ENCODE data around the gene CEP164. TPM values are rescaled to one million over a fixed set of nuclear protein-coding genes. Genes with fewer than 3 reads are reported as not detected.
A peak's percentile ranks its signal among the peaks of the same experiment; 100 is the strongest.

CEP164 gene
- total RNA-seq: 21.6 TPM

DNA sequence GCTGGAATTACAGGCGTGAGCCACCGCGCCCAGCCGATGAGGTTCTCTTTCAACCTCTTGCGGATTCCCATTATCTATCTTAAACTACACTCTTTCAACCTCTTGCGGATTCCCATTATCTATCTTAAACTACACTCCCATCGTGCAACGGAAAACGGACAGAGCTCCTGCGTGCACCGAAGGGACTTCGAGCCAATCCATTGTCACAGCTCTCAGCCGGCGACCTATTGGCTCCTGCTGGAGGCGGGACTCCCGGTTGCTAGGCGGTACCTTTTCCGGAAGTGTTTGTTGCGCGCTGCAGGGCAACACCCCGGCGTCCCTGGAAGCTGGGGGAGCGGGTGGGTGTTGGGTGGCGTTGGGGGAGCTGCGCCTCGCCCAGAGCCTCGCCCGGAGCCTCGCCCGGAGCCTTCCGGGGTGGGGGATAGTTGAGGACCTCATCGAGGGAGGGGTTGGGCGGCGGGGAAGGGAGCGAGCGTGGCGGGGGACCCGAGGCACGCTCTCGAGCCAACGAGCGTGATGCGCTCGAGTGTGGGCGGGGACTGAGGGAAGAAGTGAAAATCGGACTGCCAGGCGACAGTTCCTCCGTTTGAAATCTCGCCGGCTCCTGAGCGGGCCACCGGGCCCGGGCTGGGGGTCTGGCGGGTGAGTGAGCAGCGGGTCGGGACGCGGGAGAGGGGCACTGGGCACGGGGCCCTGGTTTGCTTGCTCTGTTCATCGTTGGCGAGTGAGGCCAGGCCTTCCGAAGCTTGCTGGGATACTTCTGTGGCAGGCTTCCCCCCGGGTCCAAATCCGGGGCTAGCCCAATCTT lies at the start of gene CEP164:
TSS of gene CEP164 (plus strand) at position 288 of the 808 bp plus-strand sequence. CDS start 10,733 bp downstream, outside the sequence.
- H3K9me3 ChIP-seq: no peaks in the 10 kb centered on the region
- H3K27ac ChIP-seq: peak within 1 kb of the TSS; percentile 80
- peaks cover 11% of the 10 kb centered on the region for H3K4me1 ChIP-seq
- TF ChIP-seq, protein P1, sequence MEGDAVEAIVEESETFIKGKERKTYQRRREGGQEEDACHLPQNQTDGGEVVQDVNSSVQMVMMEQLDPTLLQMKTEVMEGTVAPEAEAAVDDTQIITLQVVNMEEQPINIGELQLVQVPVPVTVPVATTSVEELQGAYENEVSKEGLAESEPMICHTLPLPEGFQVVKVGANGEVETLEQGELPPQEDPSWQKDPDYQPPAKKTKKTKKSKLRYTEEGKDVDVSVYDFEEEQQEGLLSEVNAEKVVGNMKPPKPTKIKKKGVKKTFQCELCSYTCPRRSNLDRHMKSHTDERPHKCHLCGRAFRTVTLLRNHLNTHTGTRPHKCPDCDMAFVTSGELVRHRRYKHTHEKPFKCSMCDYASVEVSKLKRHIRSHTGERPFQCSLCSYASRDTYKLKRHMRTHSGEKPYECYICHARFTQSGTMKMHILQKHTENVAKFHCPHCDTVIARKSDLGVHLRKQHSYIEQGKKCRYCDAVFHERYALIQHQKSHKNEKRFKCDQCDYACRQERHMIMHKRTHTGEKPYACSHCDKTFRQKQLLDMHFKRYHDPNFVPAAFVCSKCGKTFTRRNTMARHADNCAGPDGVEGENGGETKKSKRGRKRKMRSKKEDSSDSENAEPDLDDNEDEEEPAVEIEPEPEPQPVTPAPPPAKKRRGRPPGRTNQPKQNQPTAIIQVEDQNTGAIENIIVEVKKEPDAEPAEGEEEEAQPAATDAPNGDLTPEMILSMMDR (IDR thresholded peaks at IDR 0.05): no peak
- TF ChIP-seq POLR2A (IDR thresholded peaks at IDR 0.05) (peak in 1 of 2 donors; percentile 24), POLR2AphosphoS5 (IDR thresholded peaks at IDR 0.05; ENCODE audit: insufficient read depth in 1 of 2, low read depth in 1 of 2) (peak; percentile 82 to 88)
- intact Hi-C loops (cut with DNase I): no loop called here
- no peaks in the 10 kb centered on the region for H3K36me3 ChIP-seq
- no peaks in the 10 kb centered on the region for H3K27me3 ChIP-seq
- H3K4me3 ChIP-seq: peak within 1 kb of the TSS; percentile 62 to 77
- DNase-seq (ENCODE audit: extremely low spot score in 2 of 2): peak in 1 of 2 donors; percentile 97

DNA sequence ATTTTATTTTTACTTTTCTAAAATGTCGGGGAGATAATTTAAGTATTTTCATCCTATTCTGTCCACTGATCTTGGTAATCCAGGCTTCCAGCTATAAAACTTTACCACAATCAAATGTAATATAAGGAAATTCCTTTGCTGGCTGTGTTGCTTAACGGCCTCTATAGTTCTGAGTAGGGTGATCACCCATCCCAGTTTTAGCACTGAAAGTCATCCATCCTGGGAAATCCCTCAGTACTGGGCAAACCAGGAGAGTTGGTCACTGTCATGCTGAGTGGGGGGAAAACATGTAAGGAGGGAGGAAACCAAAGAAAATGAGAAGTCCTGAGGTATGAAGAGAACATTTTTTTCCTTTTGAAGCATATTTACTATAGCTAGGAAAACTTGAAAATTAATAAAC lies 49.3 kb upstream of the CEP164 start:
- Histone ChIP-seq H3K9me3 (no peaks in the 10 kb centered on the region), H3K4me3 (no peak overlapping the region), H3K27me3 (no peaks in the 10 kb centered on the region), H3K27ac (no peak overlapping the region), H3K36me3 (peaks cover 5 to 16% of the 10 kb centered on the region in 2 donors), H3K4me1 (peaks cover 8% of the 10 kb centered on the region)
- intact Hi-C loops (cut with DNase I): no loop called here
- TF ChIP-seq POLR2AphosphoS5 (IDR thresholded peaks at IDR 0.05; ENCODE audit: insufficient read depth in 1 of 2, low read depth in 1 of 2): no peak
- DNase-seq (ENCODE audit: extremely low spot score in 2 of 2): no peak

DNA sequence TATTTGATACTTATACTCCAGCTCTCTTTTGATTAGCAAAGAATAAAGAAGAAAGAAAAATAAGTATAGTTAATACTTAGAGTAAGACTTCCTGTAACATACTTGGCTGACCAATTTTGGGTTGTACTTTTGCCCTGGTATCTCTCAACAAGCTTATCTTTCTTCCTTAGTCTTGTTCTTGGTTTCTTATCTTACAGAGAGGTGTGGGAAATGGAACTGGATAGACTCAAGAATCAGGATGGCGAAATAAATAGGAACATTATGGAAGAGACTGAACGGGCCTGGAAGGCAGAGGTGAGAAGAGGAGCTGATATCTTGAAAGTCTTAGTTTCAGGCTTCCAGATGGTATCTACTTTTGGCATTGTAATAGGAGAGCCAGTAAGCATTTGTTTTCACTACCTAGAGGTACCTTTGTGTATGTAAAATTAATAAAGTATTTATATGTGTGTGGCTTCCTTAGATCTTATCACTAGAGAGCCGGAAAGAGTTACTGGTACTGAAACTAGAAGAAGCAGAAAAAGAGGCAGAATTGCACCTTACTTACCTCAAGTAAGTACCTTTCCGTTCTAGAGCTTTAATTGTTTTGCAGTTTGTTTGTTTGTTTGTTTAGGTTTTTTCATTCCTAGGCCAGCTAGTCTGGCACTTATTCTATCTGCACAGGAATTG lies 47.8 kb upstream of the CEP164 start:
- no peak overlapping the region for H3K4me3 ChIP-seq
- TF ChIP-seq, protein P1 (IDR thresholded peaks at IDR 0.05): no peak
- TF ChIP-seq POLR2A (IDR thresholded peaks at IDR 0.05) (no peak), POLR2AphosphoS5 (IDR thresholded peaks at IDR 0.05; ENCODE audit: insufficient read depth in 1 of 2, low read depth in 1 of 2) (no peak)
- H3K27ac ChIP-seq: no peak overlapping the region
- H3K36me3 ChIP-seq: peaks cover 5 to 31% of the 10 kb centered on the region in 2 donors
- H3K4me1 ChIP-seq: peaks cover 8% of the 10 kb centered on the region
- H3K27me3 ChIP-seq: no peaks in the 10 kb centered on the region
- intact Hi-C loops (cut with DNase I): no loop called here
- H3K9me3 ChIP-seq: no peaks in the 10 kb centered on the region
- DNase-seq (ENCODE audit: extremely low spot score in 2 of 2): no peak

DNA sequence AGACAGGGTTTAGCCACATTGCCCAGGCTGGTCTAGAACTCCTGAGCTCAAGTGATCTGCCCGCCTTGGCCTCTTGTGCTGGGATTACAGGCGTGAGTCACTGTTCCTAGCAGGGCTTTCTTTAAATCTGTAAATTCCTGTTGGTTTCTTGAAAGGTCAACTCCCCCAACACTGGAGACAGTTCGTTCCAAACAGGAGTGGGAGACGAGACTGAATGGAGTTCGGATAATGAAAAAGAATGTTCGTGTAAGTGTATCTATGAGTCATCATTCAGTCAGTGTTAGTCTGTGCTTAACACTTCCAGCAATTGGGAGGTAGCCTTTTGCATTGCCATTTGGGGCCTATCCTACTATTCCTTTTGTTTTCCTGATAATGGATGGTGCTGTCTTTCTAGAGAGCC lies 46.5 kb upstream of the CEP164 start:
- intact Hi-C loops (cut with DNase I): no loop called here
- Histone ChIP-seq H3K36me3 (peaks cover 5 to 44% of the 10 kb centered on the region in 2 donors), H3K27ac (peak overlapping the region; percentile 19), H3K4me3 (no peak overlapping the region), H3K9me3 (no peaks in the 10 kb centered on the region), H3K4me1 (peaks cover 8% of the 10 kb centered on the region), H3K27me3 (no peaks in the 10 kb centered on the region)
- TF ChIP-seq POLR2A (IDR thresholded peaks at IDR 0.05): no peak
- TF ChIP-seq, protein P1 (IDR thresholded peaks at IDR 0.05): no peak
- TF ChIP-seq POLR2AphosphoS5 (IDR thresholded peaks at IDR 0.05; ENCODE audit: insufficient read depth in 1 of 2, low read depth in 1 of 2): peak in 1 of 2 donors; percentile 47
- DNase-seq (ENCODE audit: extremely low spot score in 2 of 2): peak in 1 of 2 donors; percentile 91

DNA sequence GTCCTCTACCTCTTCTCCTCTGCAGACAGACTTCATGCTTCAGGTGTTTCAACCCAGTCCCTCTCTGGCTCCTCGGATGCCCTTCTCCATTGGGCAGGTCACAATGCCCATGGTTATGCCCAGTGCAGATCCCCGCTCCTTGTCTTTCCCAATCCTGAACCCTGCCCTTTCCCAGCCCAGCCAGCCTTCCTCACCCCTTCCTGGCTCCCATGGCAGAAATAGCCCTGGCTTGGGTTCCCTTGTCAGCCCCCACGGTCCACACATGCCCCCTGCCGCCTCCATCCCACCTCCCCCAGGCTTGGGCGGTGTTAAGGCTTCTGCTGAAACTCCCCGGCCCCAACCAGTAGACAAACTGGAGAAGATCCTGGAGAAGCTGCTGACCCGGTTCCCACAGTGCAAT lies 45.8 kb upstream of the CEP164 start:
- Histone ChIP-seq H3K27ac (no peak overlapping the region), H3K4me3 (no peak overlapping the region), H3K4me1 (peaks cover 8% of the 10 kb centered on the region), H3K27me3 (no peaks in the 10 kb centered on the region), H3K9me3 (no peaks in the 10 kb centered on the region), H3K36me3 (peaks cover 5 to 46% of the 10 kb centered on the region in 2 donors)
- TF ChIP-seq POLR2A (IDR thresholded peaks at IDR 0.05) (no peak), POLR2AphosphoS5 (IDR thresholded peaks at IDR 0.05; ENCODE audit: insufficient read depth in 1 of 2, low read depth in 1 of 2) (no peak)
- TF ChIP-seq, protein P1 (IDR thresholded peaks at IDR 0.05): no peak
- intact Hi-C loops (cut with DNase I): no loop called here
- DNase-seq (ENCODE audit: extremely low spot score in 2 of 2): no peak

All from vagina (tissue), 2 donors.